Measurements from ENCODE around the gene NFIC.

- TF ChIP-seq CTCF (IDR thresholded peaks at IDR 0.05) (no peak), EP300 (IDR thresholded peaks at IDR 0.05) (no peak)
Measured at GRCh38 chr19:3499738-3500428, 133.5 kb downstream of the NFIC start.

All from tibial nerve (tissue), 4 donors.